DND-41 (cell line): ENCODE measurements around the gene UBE2A.

Experiments
- CTCF ChIP-seq: IDR thresholded peaks from 2 replicates; pipeline ENCODE4 v1.5.1; 2012; ENCODE audit warnings: borderline replicate concordance, low read length, moderate library complexity, mild to moderate bottlenecking; ENCODE audit not compliant: poor library complexity, severe bottlenecking; ENCODE audit errors: extremely low read depth
- EZH2 ChIP-seq: IDR thresholded peaks from 3 replicates; pipeline ENCODE4 v1.6.1; 2012; ENCODE audit warnings: borderline replicate concordance, low read depth, mild to moderate bottlenecking, moderate library complexity, low read length, inconsistent platforms; ENCODE audit not compliant: severe bottlenecking

- TF ChIP-seq CTCF: no peak
- TF ChIP-seq EZH2: no peak
Measured at GRCh38 chrX:119617517-119618164, 43.3 kb downstream of the UBE2A start.
